GM12873 (cell line): ENCODE data around the gene NSRP1.
A peak's percentile ranks its signal among the peaks of the same experiment; 100 is the strongest.

Experiments used
- CTCF ChIP-seq: IDR thresholded peaks from 2 replicates; pipeline ENCODE4 v1.5.1; 2012; ENCODE audit warnings: low read depth, mild to moderate bottlenecking, moderate library complexity, low read length, control low read depth; ENCODE audit not compliant: insufficient read depth; ENCODE audit errors: missing control alignments

Gene NSRP1

DNA sequence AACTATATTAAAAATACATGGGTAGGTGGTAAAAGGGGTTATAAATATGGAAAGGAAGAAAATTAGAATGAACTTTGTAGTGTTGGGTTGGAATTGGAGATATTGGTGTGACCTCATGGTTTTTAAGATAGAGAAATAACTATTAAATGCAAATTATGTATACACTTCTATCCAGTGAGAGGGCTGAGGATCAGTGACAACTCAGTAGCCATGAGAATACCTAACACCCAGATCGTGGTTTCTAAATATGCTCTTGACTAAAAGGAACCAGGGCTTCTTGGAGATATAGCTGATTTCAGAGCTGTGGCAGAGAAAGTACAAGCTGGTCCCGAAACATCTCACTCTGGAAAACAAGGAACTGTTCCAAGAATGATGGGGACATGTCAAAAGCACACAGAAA is 74.5 kb downstream of the NSRP1 start:
- no peak for TF ChIP-seq CTCF

- no peak for TF ChIP-seq CTCF
Observed at GRCh38 chr17:30196504-30196903, 79.9 kb downstream of the NSRP1 start.

GRCh38 chr17:30197416-30197815 is 80.8 kb downstream of the NSRP1 start:
- no peak for TF ChIP-seq CTCF

- no peak for TF ChIP-seq CTCF
Observed at GRCh38 chr17:30199600-30199999, 83.0 kb downstream of the NSRP1 start.

DNA sequence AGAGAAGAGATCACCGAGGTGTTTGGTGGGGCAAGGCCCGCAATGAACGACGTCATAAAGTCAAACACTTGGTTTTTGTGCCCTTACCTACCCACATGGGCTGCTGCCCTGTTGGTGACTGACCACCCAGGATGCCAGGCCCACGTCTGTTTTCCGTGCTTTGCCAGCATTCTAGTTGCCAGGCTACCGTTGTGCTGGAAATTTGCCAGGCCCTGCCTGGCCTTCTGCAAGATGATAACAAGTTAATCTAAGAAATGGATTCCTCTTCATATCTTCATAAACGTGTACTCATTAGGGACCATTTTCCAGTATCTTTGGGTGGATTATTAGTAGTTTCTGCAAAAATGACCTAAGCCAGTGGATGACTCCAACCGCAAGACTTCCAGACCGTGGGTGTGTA is 83.5 kb downstream of the NSRP1 start:
- TF ChIP-seq CTCF = no peak

DNA sequence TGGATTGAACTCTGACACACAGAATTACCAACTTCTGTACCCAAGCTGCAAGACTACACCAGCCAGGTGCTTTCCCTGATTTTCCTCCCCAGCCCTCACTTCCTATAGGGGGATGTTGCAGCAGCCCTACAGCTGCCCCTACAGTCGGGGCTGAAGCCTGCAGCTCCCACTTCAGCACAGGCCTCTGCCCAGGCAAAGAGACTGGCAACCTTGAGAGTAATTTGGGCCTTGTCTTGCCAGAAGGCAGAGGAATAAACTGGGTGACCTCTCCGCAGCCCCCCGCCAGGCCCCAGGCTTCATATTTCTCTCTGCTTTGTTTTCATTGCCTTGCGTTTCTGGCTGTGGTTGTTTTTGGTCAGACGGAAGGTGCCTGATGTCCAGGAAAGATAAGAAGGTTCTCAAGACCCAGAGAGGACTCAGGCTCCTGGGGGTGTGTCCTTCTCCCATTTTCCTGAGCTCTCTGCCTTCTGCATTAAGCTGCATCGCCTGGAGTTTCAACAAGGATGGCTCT is 86.9 kb downstream of the NSRP1 start:
- peak; percentile 22 for TF ChIP-seq CTCF

DNA sequence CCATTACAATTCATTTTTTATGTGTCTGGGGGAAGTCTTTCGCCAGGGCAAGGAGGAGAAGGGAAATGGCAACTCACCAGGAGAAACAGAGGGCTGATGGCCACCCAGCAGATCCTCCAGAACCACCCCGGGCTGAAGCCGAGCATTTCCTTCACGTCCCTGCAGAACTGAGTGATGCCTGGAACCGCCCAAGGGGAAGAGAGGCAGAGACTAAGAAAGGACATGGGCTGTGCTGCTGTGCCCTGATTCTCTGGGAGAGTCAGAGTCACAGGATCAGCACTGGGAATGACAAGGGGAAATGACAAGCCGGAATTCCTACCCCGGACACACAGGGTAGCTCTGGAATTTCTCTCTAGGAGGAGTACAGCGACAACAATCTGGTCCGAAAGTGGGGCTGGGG is 91.0 kb downstream of the NSRP1 start:
- TF ChIP-seq CTCF = no peak
